H1 (cell line): ENCODE measurements around the gene NECAB3. TPM values are rescaled to one million over a fixed set of nuclear protein-coding genes. Genes with fewer than 3 reads are reported as not detected.

ENCODE experiments used
- CTCF ChIA-PET: fragments of 300-600 bp; sonication (Branson Sonifier 250); formaldehyde crosslinking; loops from one replicate; lab custom pipeline; 2021; ENCODE audit not compliant: partially characterized antibody; lab: Charles Lee
- POLR2A ChIA-PET: fragments of 300-600 bp; sonication (Branson Sonifier 250); formaldehyde crosslinking; loops from one replicate; lab custom pipeline; 2021; ENCODE audit warnings: inconsistent platforms; ENCODE audit not compliant: partially characterized antibody; lab: Charles Lee
- DNase-seq, 2 experiments: peaks; one replicate each; pipeline versions ENCODE4 v3.0.0 to v3.0.0-alpha.2; 2010 to 2022; ENCODE audit warnings: low spot score in 2 of 2, low read depth in 1 of 2, mixed read lengths in 1 of 2
- FAIRE-seq: peaks from 2 replicates; lab custom pipeline; 2011; peaks lifted over from hg19 to GRCh38; lab: Jason Lieb, UNC
- H2AFZ ChIP-seq: 2 replicates; pipeline ENCODE4 v1.8.1; 2012; ENCODE audit warnings: low read length, inconsistent platforms
- H2AK5ac ChIP-seq: 2 replicates; pipeline ENCODE4 v1.6.1; 2013; ENCODE audit warnings: low read depth, low read length
- H2BK120ac ChIP-seq: replicated peaks from 2 replicates; pipeline ENCODE3; 2013; ENCODE audit warnings: low read depth, low read length, inconsistent platforms
- H2BK12ac ChIP-seq: 2 replicates; pipeline ENCODE4 v1.6.1; 2013; ENCODE audit warnings: low read depth, low read length
- H2BK15ac ChIP-seq: 2 replicates; pipeline ENCODE4 v1.6.1; 2013; ENCODE audit warnings: low read length
- H2BK20ac ChIP-seq: 2 replicates; pipeline ENCODE4 v1.6.1; 2013; ENCODE audit warnings: low read length
- H2BK5ac ChIP-seq: 2 replicates; pipeline ENCODE4 v1.6.1; 2013; ENCODE audit warnings: low read depth, low read length
- H3K14ac ChIP-seq: 2 replicates; pipeline ENCODE4 v1.6.1; 2013; ENCODE audit warnings: inconsistent platforms; ENCODE audit not compliant: insufficient read length
- H3K18ac ChIP-seq: 2 replicates; pipeline ENCODE4 v1.6.1; 2013; ENCODE audit warnings: low read length; ENCODE audit errors: extremely low read depth
- H3K23ac ChIP-seq: 2 replicates; pipeline ENCODE4 v1.6.1; 2013; ENCODE audit warnings: inconsistent platforms; ENCODE audit not compliant: insufficient read length
- H3K23me2 ChIP-seq: 2 replicates; pipeline ENCODE4 v1.6.1; 2013; ENCODE audit warnings: low read depth, low read length
- H3K27ac ChIP-seq: 2 replicates; pipeline ENCODE4 v1.6.1; 2011; ENCODE audit warnings: low read depth, low read length, inconsistent platforms
- H3K27me3 ChIP-seq, 4 experiments: replicated peaks in 1 of 4; 1 replicate in 1 of 4; 2 replicates in 3 of 4; pipeline versions ENCODE4 v1.6.1 to v1.8.1; 2011 to 2013; ENCODE audit warnings: low read length in 3 of 4, mild to moderate bottlenecking in 3 of 4, inconsistent platforms in 2 of 4, mixed read lengths in 2 of 4, moderate library complexity in 1 of 4; ENCODE audit not compliant: control insufficient read depth in 3 of 4, insufficient read depth in 3 of 4; ENCODE audit errors: extremely low read depth in 1 of 4
- H3K36me3 ChIP-seq, 4 experiments: 2 replicates each; pipeline versions ENCODE4 v1.6.1 to v1.8.1; 2011 to 2013; ENCODE audit warnings: mild to moderate bottlenecking in 4 of 4, low read length in 3 of 4, moderate library complexity in 2 of 4, control low read depth in 1 of 4, inconsistent platforms in 1 of 4; ENCODE audit not compliant: insufficient read depth in 4 of 4, control insufficient read depth in 2 of 4
- H3K4ac ChIP-seq: replicated peaks from 2 replicates; pipeline ENCODE3; 2013; ENCODE audit warnings: low read length, low read depth, mixed read lengths, inconsistent platforms; ENCODE audit not compliant: insufficient read length
- H3K4me1 ChIP-seq, 4 experiments: replicated peaks in 1 of 4; 1 replicate in 1 of 4; 2 replicates in 3 of 4; pipeline versions ENCODE4 v1.6.1 to v1.8.1; 2011 to 2013; ENCODE audit warnings: low read length in 3 of 4, inconsistent platforms in 2 of 4, mixed read lengths in 1 of 4; ENCODE audit not compliant: insufficient read depth in 4 of 4, control insufficient read depth in 3 of 4
- H3K4me2 ChIP-seq, 2 experiments: 2 replicates each; pipeline versions ENCODE4 v1.6.1 to v1.8.1; 2011 to 2013; ENCODE audit warnings: low read depth in 2 of 2, low read length in 2 of 2, control low read depth in 1 of 2, inconsistent platforms in 1 of 2, mild to moderate bottlenecking in 1 of 2; ENCODE audit not compliant: insufficient read depth in 1 of 2
- H3K4me3 ChIP-seq, 4 experiments: fragments of 200-600, 300-600 bp in 1 of 4; sonication (generic), shearing (Covaris generic), sonication (Bioruptor Twin) in 1 of 4; 2 replicates each; pipeline versions ENCODE4 v1.5.1 to v1.8.1; 2011 to 2016; ENCODE audit warnings: low read length in 4 of 4, low read depth in 3 of 4, control low read depth in 2 of 4, inconsistent platforms in 2 of 4, mild to moderate bottlenecking in 2 of 4, mixed read lengths in 1 of 4, moderate library complexity in 1 of 4; ENCODE audit not compliant: insufficient read depth in 2 of 4; ENCODE audit errors: extremely low read depth in 1 of 4
- H3K56ac ChIP-seq: replicated peaks from 2 replicates; pipeline ENCODE3; 2013; ENCODE audit warnings: low read depth, mild to moderate bottlenecking, mixed read lengths, low read length, inconsistent platforms; ENCODE audit not compliant: insufficient read length
- H3K79me1 ChIP-seq: 2 replicates; pipeline ENCODE4 v1.6.1; 2013; ENCODE audit warnings: low read depth, low read length, control low read depth
- H3K79me2 ChIP-seq, 2 experiments: 2 replicates each; pipeline versions ENCODE4 v1.6.1 to v1.8.1; 2012 to 2013; ENCODE audit warnings: low read length in 2 of 2, mild to moderate bottlenecking in 2 of 2, inconsistent platforms in 1 of 2; ENCODE audit not compliant: insufficient read depth in 2 of 2, control insufficient read depth in 1 of 2
- H3K9ac ChIP-seq, 4 experiments: replicated peaks in 1 of 4; 1 replicate in 1 of 4; 2 replicates in 3 of 4; pipeline versions ENCODE4 v1.6.1 to v1.8.1; 2011 to 2013; ENCODE audit warnings: low read depth in 3 of 4, low read length in 3 of 4, control low read depth in 2 of 4, mild to moderate bottlenecking in 2 of 4, moderate library complexity in 2 of 4, inconsistent platforms in 1 of 4; ENCODE audit errors: extremely low read depth in 1 of 4
- H3K9me3 ChIP-seq, 2 experiments: 2 replicates each; pipeline versions ENCODE4 v1.6.1 to v1.8.1; 2012 to 2013; ENCODE audit warnings: mild to moderate bottlenecking in 2 of 2, moderate library complexity in 2 of 2, control low read depth in 1 of 2, inconsistent platforms in 1 of 2, low read depth in 1 of 2, low read length in 1 of 2, mixed read lengths in 1 of 2; ENCODE audit not compliant: insufficient read depth in 2 of 2
- H4K20me1 ChIP-seq, 2 experiments: replicated peaks in 1 of 2; 2 replicates each; pipeline versions ENCODE3 to v1.8.1; 2011 to 2013; ENCODE audit warnings: inconsistent platforms in 2 of 2, low read length in 2 of 2, mild to moderate bottlenecking in 1 of 2; ENCODE audit not compliant: insufficient read depth in 2 of 2, control insufficient read depth in 1 of 2
- H4K5ac ChIP-seq: 2 replicates; pipeline ENCODE4 v1.6.1; 2013; ENCODE audit warnings: low read length, low read depth, mixed read lengths, inconsistent platforms; ENCODE audit not compliant: insufficient read length
- H4K8ac ChIP-seq: 2 replicates; pipeline ENCODE4 v1.8.0; 2013; ENCODE audit warnings: mild to moderate bottlenecking, moderate library complexity, low read length, inconsistent platforms; ENCODE audit not compliant: insufficient read depth; ENCODE audit errors: extremely low read depth
- H4K91ac ChIP-seq: replicated peaks from 2 replicates; pipeline ENCODE3; 2013; ENCODE audit warnings: low read length, mixed read lengths, inconsistent platforms; ENCODE audit not compliant: insufficient read length
- BACH1 ChIP-seq: IDR thresholded peaks from 2 replicates; pipeline ENCODE4 v1.6.1; 2012; ENCODE audit warnings: low read length, improper control_type of control experiment
- CBX5 ChIP-seq: fragments of 300-800, 300-1000 bp; sonication (generic); IDR thresholded peaks from 2 replicates; pipeline ENCODE4 v1.7.1; 2016; ENCODE audit warnings: antibody characterized with exemption, low read length, low read depth
- CBX8 ChIP-seq: fragments of 300-800, 300-1000 bp; sonication (generic); IDR thresholded peaks from 2 replicates; pipeline ENCODE4 v1.7.1; 2016; ENCODE audit warnings: low read depth, low read length, borderline replicate concordance
- CHD2 ChIP-seq: IDR thresholded peaks from 2 replicates; pipeline ENCODE4 v1.6.1; 2012; ENCODE audit warnings: low read length, improper control_type of control experiment
- E2F6 ChIP-seq: IDR thresholded peaks from 2 replicates; pipeline ENCODE4 v1.6.1; 2012; ENCODE audit warnings: inconsistent platforms
- FOSL1 ChIP-seq: IDR thresholded peaks from 2 replicates; pipeline ENCODE4 v1.6.1; 2011; ENCODE audit warnings: mild to moderate bottlenecking, low read depth, low read length, moderate library complexity; ENCODE audit not compliant: insufficient read depth
- GABPA ChIP-seq: IDR thresholded peaks from 2 replicates; pipeline ENCODE4 v1.6.1; 2011; ENCODE audit warnings: mild to moderate bottlenecking, low read length, moderate library complexity, borderline replicate concordance; ENCODE audit not compliant: insufficient read depth
- JUN ChIP-seq: IDR thresholded peaks from 2 replicates; pipeline ENCODE4 v1.6.1; 2011; ENCODE audit warnings: low read depth, mild to moderate bottlenecking, improper control_type of control experiment, low read length
- SP1 ChIP-seq: IDR thresholded peaks from 2 replicates; pipeline ENCODE4 v1.6.1; 2011; ENCODE audit warnings: low read depth, low read length
- SP4 ChIP-seq: IDR thresholded peaks from 2 replicates; pipeline ENCODE4 v1.6.1; 2012; ENCODE audit warnings: low read length, inconsistent platforms
- WGBS, 2 experiments: shearing (Covaris generic) in 1 of 2; methylation state at CpG; one replicate each; pipeline versions ENCODE4 v1.1.6 to v1.1.7; 2013 to 2015; ENCODE audit warnings: low lambda C conversion rate in 2 of 2, mixed read lengths in 2 of 2, inconsistent platforms in 1 of 2, low coverage in 1 of 2, missing lambda C conversion rate in 1 of 2; ENCODE audit not compliant: insufficient replicate concordance in 2 of 2, insufficient coverage in 1 of 2, insufficient read length in 1 of 2; ENCODE audit errors: extremely low coverage in 1 of 2, missing lambda C conversion rate in 1 of 2; 5-methylcytosine and 5-hydroxymethylcytosine counted together
- polyA plus RNA-seq, 7 experiments: library from polyadenylated mRNA; depleted of rRNA in 3 of 7; stranded (reverse) in 5 of 7; unstranded in 2 of 7; fragments of >200 nt in 5 of 7; fragments of 200-250 nt in 2 of 7; gene quantifications; 1 replicate in 5 of 7; 2 replicates in 1 of 7; 4 replicates in 1 of 7; pipeline versions ENCODE4 v1.2.1 to v1.2.3, GENCODE V29; 2011 to 2013; ENCODE audit warnings: missing spikeins in 2 of 7, mixed read lengths in 2 of 7
- total RNA-seq: library from RNA; stranded (reverse); fragmentation: NEBNext Ultra II Directional; extraction: Animal tissue kit (Norgen Biotek cat#: 25700); gene quantifications from 2 replicates; pipeline ENCODE4 v1.2.1, GENCODE V29; 2021

Gene NECAB3
- total and polyA plus RNA-seq, 2 of the 8 experiments (the other 6 are each of a cell fraction or from before 2014, with no cell fraction given) = 20.5 to 46.2 TPM

- Histone ChIP-seq H3K27me3 (no peaks in the 10 kb centered on the region), H3K36me3 (peaks cover 0 to 11% (median 0%) of the 10 kb centered on the region in 4 experiments; a peak in 2 of 8 replicates), H4K8ac (no peak overlapping the region), H3K9ac (no peak overlapping the region), H3K4me2 (no peak overlapping the region), H3K18ac (no peak overlapping the region), H4K91ac (no peak overlapping the region), H3K4me3 (no peak overlapping the region), H3K9me3 (no peaks in the 10 kb centered on the region), H3K23me2 (peaks cover 11% of the 10 kb centered on the region; the same call in 1 of the 2 replicates), H4K20me1 (peaks cover 0 to 8% of the 10 kb centered on the region in 2 experiments), H3K23ac (no peak overlapping the region), H3K14ac (no peak overlapping the region), H3K4me1 (peaks cover 0 to 9% (median 6%) of the 10 kb centered on the region in 4 experiments; a peak in 4 of 7 replicates), H3K79me2 (no peaks in the 10 kb centered on the region), H3K56ac (no peak overlapping the region), H3K27ac (no peak overlapping the region), H2AK5ac (no peak overlapping the region), H4K5ac (no peak overlapping the region), H2BK12ac (no peak overlapping the region), H2BK5ac (no peak overlapping the region), H3K79me1 (no peaks in the 10 kb centered on the region), H2BK20ac (no peak overlapping the region), H2BK120ac (no peak overlapping the region), H3K4ac (no peak overlapping the region), H2BK15ac (no peak overlapping the region), H2AFZ (no peak overlapping the region)
- FAIRE-seq = no peak
- DNase-seq = no peak
- no peak for TF ChIP-seq CBX8
- no peak for TF ChIP-seq GABPA
- TF ChIP-seq SP1 = no peak
- TF ChIP-seq CBX5 = no peak
- TF ChIP-seq SP4 = no peak
- no peak for TF ChIP-seq CHD2
- no peak for TF ChIP-seq FOSL1
- TF ChIP-seq JUN = no peak
- no peak for TF ChIP-seq E2F6
- TF ChIP-seq BACH1 = no peak
- POLR2A ChIA-PET = interaction anchor here (17.9 kb wide), 1 partner anchor 19 kb away, joined by 245 read pairs; the partner anchor contains the start of gene NECAB3
- CTCF ChIA-PET = interaction anchor here (1.1 kb wide), 1 partner anchor 215 kb away, joined by 3 read pairs; no protein-coding TSS in a partner anchor
- 93% methylated on average over 21 of the region's 21 CpGs; no CpG with 5 or more reads in 1 of the 2 experiments for WGBS, 2 experiments
Observed at GRCh38 chr20:33660035-33660684, 14.1 kb downstream of the NECAB3 start.
